MM.1S (cell line): ENCODE data around the gene CBFA2T2.

Source experiments
- DNase-seq: peaks from one replicate; pipeline ENCODE4 v3.0.0-alpha.2; 2015
- H2AFZ ChIP-seq: fragments of 300-600 bp; sonication (generic); 2 replicates; pipeline ENCODE4 v1.6.0; 2016; ENCODE audit warnings: antibody characterized with exemption, low read length
- H3F3A ChIP-seq: fragments of 300-600 bp; sonication (generic); 2 replicates; pipeline ENCODE4 v1.6.1; 2016; ENCODE audit warnings: mild to moderate bottlenecking, antibody characterized with exemption, low read length, moderate library complexity, mixed read lengths; ENCODE audit not compliant: insufficient read depth
- H3K27ac ChIP-seq: fragments of 300-600 bp; sonication (generic); 2 replicates; pipeline ENCODE4 v1.5.1; 2016; ENCODE audit warnings: mild to moderate bottlenecking, low read length
- H3K27me3 ChIP-seq: fragments of 300-600 bp; sonication (generic); replicated peaks from 2 replicates; pipeline ENCODE4 v1.6.0; 2016; ENCODE audit warnings: low read length; ENCODE audit not compliant: insufficient read depth
- H3K36me3 ChIP-seq: fragments of 300-600 bp; sonication (generic); replicated peaks from 2 replicates; pipeline ENCODE4 v1.6.1; 2016; ENCODE audit warnings: mild to moderate bottlenecking, low read length, mixed read lengths; ENCODE audit not compliant: insufficient read depth
- H3K4me1 ChIP-seq: fragments of 300-600 bp; sonication (generic); 2 replicates; pipeline ENCODE4 v1.6.1; 2016; ENCODE audit warnings: low read length, mixed read lengths
- H3K4me2 ChIP-seq: fragments of 300-600 bp; sonication (generic); 2 replicates; pipeline ENCODE4 v1.6.0; 2016; ENCODE audit warnings: low read depth, low read length
- H3K4me3 ChIP-seq: fragments of 300-600 bp; sonication (generic); 2 replicates; pipeline ENCODE4 v1.5.1; 2016; ENCODE audit warnings: low read length, mixed read lengths
- H3K79me2 ChIP-seq: fragments of 300-600 bp; sonication (generic); 2 replicates; pipeline ENCODE4 v1.6.1; 2016; ENCODE audit warnings: mixed run types, low read length, mixed read lengths
- H3K9ac ChIP-seq: fragments of 300-600 bp; sonication (generic); 2 replicates; pipeline ENCODE4 v1.6.1; 2016; ENCODE audit warnings: low read length, mixed read lengths
- H3K9me2 ChIP-seq: fragments of 300-600 bp; sonication (generic); replicated peaks from 2 replicates; pipeline ENCODE4 v1.6.1; 2016; ENCODE audit warnings: mild to moderate bottlenecking, low read length, mixed read lengths; ENCODE audit not compliant: insufficient read depth
- H3K9me3 ChIP-seq: fragments of 300-600 bp; sonication (generic); replicated peaks from 2 replicates; pipeline ENCODE4 v1.6.1; 2016; ENCODE audit warnings: mild to moderate bottlenecking, low read length, mixed read lengths; ENCODE audit not compliant: insufficient read depth
- H4K20me1 ChIP-seq: fragments of 300-600 bp; sonication (generic); 2 replicates; pipeline ENCODE4 v1.6.1; 2016; ENCODE audit warnings: mild to moderate bottlenecking, low read length, moderate library complexity, mixed read lengths; ENCODE audit not compliant: insufficient read depth
- EZH2 ChIP-seq: fragments of 300-600 bp; sonication (generic); optimal IDR thresholded peaks from 2 replicates; pipeline ENCODE3; 2017; ENCODE audit warnings: low read depth, mild to moderate bottlenecking, antibody characterized with exemption, low read length, mixed read lengths
- EZH2phosphoT487 ChIP-seq: fragments of 300-600 bp; sonication (generic); IDR thresholded peaks from 2 replicates; pipeline ENCODE4 v1.6.1; 2018; ENCODE audit warnings: antibody characterized with exemption, low read length
- TF ChIP-seq, protein P1 (sequence below): fragments of 300-600 bp; sonication (generic); IDR thresholded peaks from 2 replicates; pipeline ENCODE4 v1.5.1; 2016; ENCODE audit warnings: antibody characterized with exemption, low read length, mixed read lengths

The CBFA2T2 gene

DNA sequence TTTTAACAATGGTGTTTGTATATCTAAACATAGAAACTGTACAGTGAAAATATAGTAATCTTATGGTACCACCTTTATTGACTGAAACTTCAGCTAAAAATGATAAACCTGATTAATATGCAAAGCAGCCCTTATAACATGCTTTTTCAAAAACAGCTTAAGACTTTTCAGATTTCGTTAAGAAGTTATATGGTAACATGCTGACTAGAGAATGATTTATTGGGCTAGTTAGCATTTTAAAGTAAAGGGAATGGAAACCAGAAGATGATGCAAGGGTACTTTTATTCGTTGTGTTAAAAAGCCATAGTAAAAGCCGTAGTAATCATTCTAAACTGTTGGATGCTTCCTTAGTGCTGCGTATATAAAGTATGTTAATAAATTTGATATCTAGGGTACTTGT lies 50.5 kb downstream of the CBFA2T2 start:
- DNase-seq: no peak
- no peak overlapping the region for H3K9ac ChIP-seq
- no peak overlapping the region for H2AFZ ChIP-seq
- H3K27me3 ChIP-seq: no peaks in the 10 kb centered on the region
- H3K36me3 ChIP-seq: no peaks in the 10 kb centered on the region
- H3K4me3 ChIP-seq: no peak overlapping the region
- H3K27ac ChIP-seq: no peak overlapping the region
- no peaks in the 10 kb centered on the region for H3K9me3 ChIP-seq
- TF ChIP-seq, protein P1, sequence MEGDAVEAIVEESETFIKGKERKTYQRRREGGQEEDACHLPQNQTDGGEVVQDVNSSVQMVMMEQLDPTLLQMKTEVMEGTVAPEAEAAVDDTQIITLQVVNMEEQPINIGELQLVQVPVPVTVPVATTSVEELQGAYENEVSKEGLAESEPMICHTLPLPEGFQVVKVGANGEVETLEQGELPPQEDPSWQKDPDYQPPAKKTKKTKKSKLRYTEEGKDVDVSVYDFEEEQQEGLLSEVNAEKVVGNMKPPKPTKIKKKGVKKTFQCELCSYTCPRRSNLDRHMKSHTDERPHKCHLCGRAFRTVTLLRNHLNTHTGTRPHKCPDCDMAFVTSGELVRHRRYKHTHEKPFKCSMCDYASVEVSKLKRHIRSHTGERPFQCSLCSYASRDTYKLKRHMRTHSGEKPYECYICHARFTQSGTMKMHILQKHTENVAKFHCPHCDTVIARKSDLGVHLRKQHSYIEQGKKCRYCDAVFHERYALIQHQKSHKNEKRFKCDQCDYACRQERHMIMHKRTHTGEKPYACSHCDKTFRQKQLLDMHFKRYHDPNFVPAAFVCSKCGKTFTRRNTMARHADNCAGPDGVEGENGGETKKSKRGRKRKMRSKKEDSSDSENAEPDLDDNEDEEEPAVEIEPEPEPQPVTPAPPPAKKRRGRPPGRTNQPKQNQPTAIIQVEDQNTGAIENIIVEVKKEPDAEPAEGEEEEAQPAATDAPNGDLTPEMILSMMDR: no peak
- no peak for TF ChIP-seq EZH2
- H3K9me2 ChIP-seq: no peaks in the 10 kb centered on the region
- H3K79me2 ChIP-seq: peaks cover 7% of the 10 kb centered on the region; the same call in 1 of the 2 replicates
- no peaks in the 10 kb centered on the region for H3K4me1 ChIP-seq
- H4K20me1 ChIP-seq: no peaks in the 10 kb centered on the region
- H3K4me2 ChIP-seq: no peak overlapping the region
- H3F3A ChIP-seq: no peaks in the 10 kb centered on the region

DNA sequence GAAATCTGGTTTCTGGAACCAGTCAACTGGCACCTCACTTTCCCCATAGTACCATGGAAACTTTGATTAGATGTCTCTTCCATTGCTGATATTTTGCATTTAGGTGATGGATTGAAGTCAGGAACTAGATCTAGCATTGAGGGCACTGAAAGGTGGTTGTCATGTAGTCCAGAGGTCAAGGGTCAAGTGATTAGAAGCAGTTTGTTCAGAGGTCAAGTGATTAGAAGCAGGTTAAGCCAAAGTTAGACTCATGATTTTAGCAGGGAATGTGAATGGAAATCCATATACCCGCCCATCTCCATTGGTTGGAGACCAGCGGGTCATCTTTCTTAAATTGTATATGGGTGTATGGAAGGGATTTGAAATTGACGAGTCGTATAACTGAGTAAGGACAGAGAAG lies 51.2 kb downstream of the CBFA2T2 start:
- H3K9me2 ChIP-seq: no peaks in the 10 kb centered on the region
- H3F3A ChIP-seq: no peaks in the 10 kb centered on the region
- H3K4me2 ChIP-seq: no peak overlapping the region
- no peaks in the 10 kb centered on the region for H4K20me1 ChIP-seq
- H3K9me3 ChIP-seq: no peaks in the 10 kb centered on the region
- no peaks in the 10 kb centered on the region for H3K27me3 ChIP-seq
- H2AFZ ChIP-seq: no peak overlapping the region
- H3K79me2 ChIP-seq: peaks cover 7% of the 10 kb centered on the region; the same call in 1 of the 2 replicates
- TF ChIP-seq, protein P1: no peak
- TF ChIP-seq EZH2: no peak
- TF ChIP-seq EZH2phosphoT487: no peak
- no peaks in the 10 kb centered on the region for H3K36me3 ChIP-seq
- H3K9ac ChIP-seq: no peak overlapping the region
- no peak overlapping the region for H3K27ac ChIP-seq
- no peak for DNase-seq
- H3K4me3 ChIP-seq: no peak overlapping the region
- H3K4me1 ChIP-seq: no peaks in the 10 kb centered on the region

DNA sequence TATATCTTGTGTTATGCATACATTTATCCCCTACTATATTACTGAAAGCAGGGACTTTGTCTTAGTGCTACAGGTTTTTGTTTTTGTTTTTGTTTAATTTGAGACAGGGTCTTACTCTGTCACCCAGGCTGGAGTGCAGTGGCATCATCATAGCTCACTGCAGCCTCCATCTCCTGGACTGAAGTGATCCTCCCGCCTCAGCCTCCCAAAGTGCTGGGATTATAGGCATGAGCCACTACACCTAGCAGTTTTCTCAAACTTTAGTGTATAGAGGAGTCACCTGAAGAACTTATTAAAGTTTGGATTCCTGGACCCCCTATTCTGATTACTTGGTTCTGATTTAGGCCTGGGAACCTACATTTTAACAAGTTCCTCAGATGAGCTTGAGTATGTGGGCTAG lies 51.9 kb downstream of the CBFA2T2 start:
- H3K9ac ChIP-seq: no peak overlapping the region
- no peak for DNase-seq
- H3K4me3 ChIP-seq: no peak overlapping the region
- peaks cover 7% of the 10 kb centered on the region; the same call in 1 of the 2 replicates for H3K79me2 ChIP-seq
- H3K27ac ChIP-seq: no peak overlapping the region
- no peak overlapping the region for H2AFZ ChIP-seq
- no peaks in the 10 kb centered on the region for H3K4me1 ChIP-seq
- H3K27me3 ChIP-seq: no peaks in the 10 kb centered on the region
- TF ChIP-seq EZH2: no peak
- TF ChIP-seq, protein P1: no peak
- no peak for TF ChIP-seq EZH2phosphoT487
- H3K36me3 ChIP-seq: no peaks in the 10 kb centered on the region
- H3F3A ChIP-seq: no peaks in the 10 kb centered on the region
- no peaks in the 10 kb centered on the region for H3K9me2 ChIP-seq
- no peaks in the 10 kb centered on the region for H3K9me3 ChIP-seq
- H3K4me2 ChIP-seq: no peak overlapping the region
- H4K20me1 ChIP-seq: no peaks in the 10 kb centered on the region

DNA sequence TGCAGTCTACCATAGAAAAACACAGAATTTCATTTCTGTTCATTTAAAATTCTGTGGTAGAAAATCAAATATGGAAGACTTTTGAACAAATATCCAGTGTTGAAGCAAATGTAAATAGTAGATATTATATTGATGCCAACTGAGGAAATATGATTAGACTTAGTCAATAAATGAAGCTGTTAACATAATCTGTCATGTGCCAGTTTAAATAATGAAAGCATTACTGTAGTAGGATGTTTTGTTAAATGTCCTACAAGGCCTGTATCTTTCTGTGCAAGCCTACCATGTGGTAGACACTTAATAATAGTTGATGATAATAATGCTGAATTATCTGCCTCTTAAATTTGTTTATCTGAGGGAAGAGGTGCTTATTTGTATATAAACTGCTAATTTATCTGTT lies 55.9 kb downstream of the CBFA2T2 start:
- Histone ChIP-seq H3K4me1 (no peaks in the 10 kb centered on the region), H3K4me3 (no peak overlapping the region), H3K27ac (no peak overlapping the region), H3K4me2 (no peak overlapping the region), H3K9ac (no peak overlapping the region), H2AFZ (no peak overlapping the region), H4K20me1 (no peaks in the 10 kb centered on the region), H3F3A (no peaks in the 10 kb centered on the region), H3K9me3 (no peaks in the 10 kb centered on the region), H3K79me2 (no peaks in the 10 kb centered on the region), H3K36me3 (no peaks in the 10 kb centered on the region), H3K27me3 (no peaks in the 10 kb centered on the region), H3K9me2 (no peaks in the 10 kb centered on the region)
- DNase-seq: no peak
- TF ChIP-seq, protein P1: no peak
- TF ChIP-seq EZH2phosphoT487: no peak
- TF ChIP-seq EZH2: no peak
